HG02852 (cell line): ENCODE results near the gene RBP3.
A peak's percentile ranks its signal among the peaks of the same experiment; 100 is the strongest.
"Not testable (repeated sequence)": the region's sequence is repeated elsewhere in the genome, so short reads cannot be mapped to it uniquely, and the experiment has no call there.

Experiments used
- ATAC-seq: cut with Tn5 transposase; IDR thresholded peaks from one replicate; pipeline ENCODE4 v1.9.1; 2021; ENCODE audit warnings: mild to moderate bottlenecking, moderate library complexity; ENCODE audit not compliant: unreplicated experiment

RBP3 gene

GRCh38 chr10:47370015-47370767 lies 22.0 kb downstream of the RBP3 start:
- ATAC-seq, result no peak

- ATAC-seq, result no peak
These were observed 22.7 kb downstream of the RBP3 start for GRCh38 chr10:47370878-47371277.

GRCh38 chr10:47371629-47372485 lies 23.7 kb downstream of the RBP3 start:
- ATAC-seq, result no peak

- ATAC-seq, result no peak
These were observed 24.6 kb downstream of the RBP3 start for GRCh38 chr10:47372726-47373125.

- no peak for ATAC-seq
These were observed 26.7 kb downstream of the RBP3 start for GRCh38 chr10:47374611-47375536.

GRCh38 chr10:47376522-47377220 lies 28.5 kb downstream of the RBP3 start:
- no peak for ATAC-seq

- ATAC-seq, result no peak
These were observed 30.0 kb downstream of the RBP3 start for GRCh38 chr10:47378183-47378510.

GRCh38 chr10:47378606-47379444 lies 30.7 kb downstream of the RBP3 start:
- no peak for ATAC-seq

GRCh38 chr10:47379445-47379785 lies 31.3 kb downstream of the RBP3 start:
- ATAC-seq, result no peak

- ATAC-seq, result no peak
These were observed 31.7 kb downstream of the RBP3 start for GRCh38 chr10:47379901-47380300.

GRCh38 chr10:47380341-47381102 lies 32.4 kb downstream of the RBP3 start:
- no peak for ATAC-seq

- ATAC-seq, result no peak
These were observed 32.9 kb downstream of the RBP3 start for GRCh38 chr10:47381103-47381395.

GRCh38 chr10:47381427-47382379 lies 33.5 kb downstream of the RBP3 start:
- ATAC-seq, result no peak

GRCh38 chr10:47383261-47384147 lies 35.3 kb downstream of the RBP3 start:
- no peak for ATAC-seq

- ATAC-seq, result peak; percentile 93
These were observed 36.2 kb downstream of the RBP3 start, which contains the start of gene ZNF488 for GRCh38 chr10:47384148-47384921. Gene ZNF488, minus strand, starts transcription at chr10:47384293. Its CDS starts 15,464 bp downstream, at chr10:47368829.

- not testable (repeated sequence) for ATAC-seq
These were observed 37.9 kb downstream of the RBP3 start for GRCh38 chr10:47386104-47386503.
